Mesothelial cell of epicardium (in vitro differentiated cells): Measurements from ENCODE around the gene IGF2. TPM values are rescaled to one million over a fixed set of nuclear protein-coding genes. Genes with fewer than 3 reads are reported as not detected.

Experiments
- DNase-seq, 2 experiments: peaks; one replicate each; pipeline ENCODE4 v3.0.0; 2021; ENCODE audit warnings: low spot score in 2 of 2; ENCODE audit not compliant: unreplicated experiment in 2 of 2
- H3K27ac Mint-ChIP-seq: 2 replicates; pipeline ENCODE4 v1.8.0; 2021; ENCODE audit warnings: mixed read lengths
- H3K27me3 Mint-ChIP-seq: 2 replicates; pipeline ENCODE4 v1.8.0; 2021; ENCODE audit warnings: low read depth, mixed read lengths
- H3K36me3 Mint-ChIP-seq: 2 replicates; pipeline ENCODE4 v1.8.0; 2021; ENCODE audit warnings: mixed read lengths
- H3K4me1 Mint-ChIP-seq: 2 replicates; pipeline ENCODE4 v1.8.0; 2021; ENCODE audit warnings: mixed read lengths
- H3K4me3 Mint-ChIP-seq: 2 replicates; pipeline ENCODE4 v1.8.0; 2021; ENCODE audit warnings: mild to moderate bottlenecking, moderate library complexity, mixed read lengths
- H3K9me3 Mint-ChIP-seq: 2 replicates; pipeline ENCODE4 v1.8.0; 2021; ENCODE audit warnings: mixed read lengths
- total RNA-seq: library from RNA; stranded (reverse); gene quantifications from 3 replicates; pipeline ENCODE4 v1.2.1, GENCODE V29; 2021
- TF ChIP-seq, protein P1 (sequence below): fragments of 200-600 bp; sonication (generic); IDR thresholded peaks from one replicate; pipeline ENCODE4 v1.5.0; 2021; ENCODE audit warnings: antibody characterized with exemption; ENCODE audit not compliant: unreplicated experiment

Gene IGF2
- total RNA-seq, 1 donor from 2014 or later, result 3,009 TPM

DNA sequence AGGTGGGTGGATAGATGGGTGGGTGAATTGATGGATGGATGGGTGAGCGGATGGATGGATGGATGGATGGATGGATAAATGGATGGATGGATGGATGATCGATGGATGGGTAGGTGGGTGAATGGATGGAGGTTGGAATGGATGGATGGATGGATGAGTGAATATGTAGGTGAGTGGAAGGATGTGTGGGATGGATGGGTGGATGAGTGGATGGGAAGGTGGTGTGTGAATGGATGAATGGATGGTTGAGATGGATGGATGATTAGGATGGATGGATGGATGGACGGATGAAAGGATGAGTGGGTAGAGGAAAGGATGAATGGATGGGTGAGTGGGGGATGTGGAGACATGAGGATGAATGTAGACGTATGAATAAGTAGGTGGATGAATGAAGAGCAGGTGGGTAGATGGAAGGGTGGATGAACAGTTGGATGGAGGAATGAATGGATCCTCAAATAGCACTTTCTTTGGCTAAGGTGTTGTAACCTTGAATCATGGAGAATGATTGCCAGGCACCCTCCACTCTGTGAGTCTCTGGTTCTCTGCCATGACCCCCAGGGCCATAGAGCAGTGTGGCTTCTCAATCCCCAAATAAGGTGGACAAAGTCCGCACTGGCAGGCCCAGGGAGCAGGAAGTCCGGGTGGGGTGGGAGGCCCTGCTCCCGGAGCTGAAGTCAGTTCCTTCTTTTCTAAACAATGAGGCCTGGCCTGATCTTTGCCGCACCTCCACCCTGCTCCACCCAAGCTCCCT lies 36.9 kb downstream of the IGF2 start:
- peaks cover 12% of the 10 kb centered on the region for H3K4me1 Mint-ChIP-seq
- no peak for DNase-seq
- peaks cover 5% of the 10 kb centered on the region for H3K27me3 Mint-ChIP-seq
- H3K4me3 Mint-ChIP-seq, result no peak overlapping the region
- no peaks in the 10 kb centered on the region for H3K36me3 Mint-ChIP-seq
- no peaks in the 10 kb centered on the region for H3K9me3 Mint-ChIP-seq
- H3K27ac Mint-ChIP-seq, result no peak overlapping the region
- TF ChIP-seq, protein P1, sequence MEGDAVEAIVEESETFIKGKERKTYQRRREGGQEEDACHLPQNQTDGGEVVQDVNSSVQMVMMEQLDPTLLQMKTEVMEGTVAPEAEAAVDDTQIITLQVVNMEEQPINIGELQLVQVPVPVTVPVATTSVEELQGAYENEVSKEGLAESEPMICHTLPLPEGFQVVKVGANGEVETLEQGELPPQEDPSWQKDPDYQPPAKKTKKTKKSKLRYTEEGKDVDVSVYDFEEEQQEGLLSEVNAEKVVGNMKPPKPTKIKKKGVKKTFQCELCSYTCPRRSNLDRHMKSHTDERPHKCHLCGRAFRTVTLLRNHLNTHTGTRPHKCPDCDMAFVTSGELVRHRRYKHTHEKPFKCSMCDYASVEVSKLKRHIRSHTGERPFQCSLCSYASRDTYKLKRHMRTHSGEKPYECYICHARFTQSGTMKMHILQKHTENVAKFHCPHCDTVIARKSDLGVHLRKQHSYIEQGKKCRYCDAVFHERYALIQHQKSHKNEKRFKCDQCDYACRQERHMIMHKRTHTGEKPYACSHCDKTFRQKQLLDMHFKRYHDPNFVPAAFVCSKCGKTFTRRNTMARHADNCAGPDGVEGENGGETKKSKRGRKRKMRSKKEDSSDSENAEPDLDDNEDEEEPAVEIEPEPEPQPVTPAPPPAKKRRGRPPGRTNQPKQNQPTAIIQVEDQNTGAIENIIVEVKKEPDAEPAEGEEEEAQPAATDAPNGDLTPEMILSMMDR, result no peak

DNA sequence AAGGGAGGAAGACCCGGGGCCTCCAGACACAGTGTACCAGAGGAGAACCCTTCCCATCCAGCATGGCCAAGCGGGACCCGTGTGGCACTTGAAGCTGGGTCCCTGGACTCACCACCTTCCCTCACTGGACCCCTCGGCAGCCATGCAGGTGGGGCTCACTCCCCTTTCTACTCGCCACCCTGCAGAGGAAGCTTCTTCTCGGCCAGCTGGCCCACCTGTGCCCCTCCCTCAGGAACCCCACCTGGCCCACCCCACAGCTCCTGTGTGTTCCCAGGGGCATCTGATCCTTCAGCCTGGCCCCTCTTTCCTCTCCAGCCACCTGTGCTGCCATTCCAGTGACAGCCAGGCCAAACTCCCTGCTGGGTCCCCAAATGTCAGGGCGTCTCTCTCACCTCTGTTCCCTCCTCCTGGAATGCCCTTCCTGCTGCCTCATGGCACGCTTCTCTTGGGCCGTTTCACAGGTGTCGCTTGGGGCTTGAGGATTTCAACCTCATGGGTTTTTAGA lies 38.0 kb downstream of the IGF2 start:
- TF ChIP-seq, protein P1, result no peak
- Mint-ChIP-seq H3K9me3 (no peaks in the 10 kb centered on the region), H3K4me1 (peaks cover 17% of the 10 kb centered on the region), H3K36me3 (no peaks in the 10 kb centered on the region), H3K27ac (no peak overlapping the region), H3K27me3 (peaks cover 5% of the 10 kb centered on the region), H3K4me3 (no peak overlapping the region)
- DNase-seq, result peak in 1 of 2 experiments; percentile 29

DNA sequence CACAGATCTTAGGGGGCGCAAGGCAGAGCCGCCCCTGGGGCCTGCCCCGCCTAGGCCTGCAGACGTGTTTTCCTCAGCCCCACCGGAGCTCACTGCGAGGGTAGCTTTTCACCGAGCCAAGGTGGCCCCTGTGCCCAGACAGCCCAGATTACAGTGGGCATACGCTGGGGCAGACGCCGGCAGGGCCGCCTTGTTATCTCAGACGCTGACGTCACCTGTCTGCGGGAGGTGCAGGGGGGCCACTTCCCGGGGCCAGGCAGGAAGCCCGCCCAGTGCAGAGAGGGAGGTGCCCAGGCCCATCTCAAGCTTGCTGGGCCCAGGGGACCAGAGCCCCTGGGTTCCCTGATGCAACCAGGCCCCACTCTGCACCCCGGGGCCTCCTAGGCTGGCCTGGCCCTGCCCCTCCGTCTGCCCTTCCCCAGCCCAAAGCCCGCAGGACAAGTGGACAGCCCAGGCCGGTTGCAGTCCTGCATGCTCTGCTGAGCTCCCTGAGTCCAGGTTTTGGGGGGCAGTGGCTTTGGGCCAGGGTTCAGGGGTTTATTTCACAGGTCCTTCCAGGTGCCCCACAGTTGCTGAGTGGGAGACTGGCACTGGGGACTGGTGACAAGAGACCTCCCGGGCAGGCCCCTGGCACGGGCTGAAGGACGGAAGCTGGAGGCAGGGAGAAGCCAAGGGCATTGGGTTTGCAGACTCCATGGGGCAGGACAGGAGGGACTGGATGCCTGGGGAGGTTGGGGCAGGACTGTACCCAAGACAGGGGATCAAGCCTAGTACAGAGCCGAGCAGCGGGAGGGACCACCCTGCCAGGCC lies 38.6 kb downstream of the IGF2 start:
- Mint-ChIP-seq H3K4me3 (no peak overlapping the region), H3K27me3 (peaks cover 5% of the 10 kb centered on the region), H3K27ac (no peak overlapping the region), H3K4me1 (peaks cover 17% of the 10 kb centered on the region), H3K9me3 (no peaks in the 10 kb centered on the region), H3K36me3 (no peaks in the 10 kb centered on the region)
- TF ChIP-seq, protein P1, result no peak
- peak in 1 of 2 experiments; percentile 36 for DNase-seq

DNA sequence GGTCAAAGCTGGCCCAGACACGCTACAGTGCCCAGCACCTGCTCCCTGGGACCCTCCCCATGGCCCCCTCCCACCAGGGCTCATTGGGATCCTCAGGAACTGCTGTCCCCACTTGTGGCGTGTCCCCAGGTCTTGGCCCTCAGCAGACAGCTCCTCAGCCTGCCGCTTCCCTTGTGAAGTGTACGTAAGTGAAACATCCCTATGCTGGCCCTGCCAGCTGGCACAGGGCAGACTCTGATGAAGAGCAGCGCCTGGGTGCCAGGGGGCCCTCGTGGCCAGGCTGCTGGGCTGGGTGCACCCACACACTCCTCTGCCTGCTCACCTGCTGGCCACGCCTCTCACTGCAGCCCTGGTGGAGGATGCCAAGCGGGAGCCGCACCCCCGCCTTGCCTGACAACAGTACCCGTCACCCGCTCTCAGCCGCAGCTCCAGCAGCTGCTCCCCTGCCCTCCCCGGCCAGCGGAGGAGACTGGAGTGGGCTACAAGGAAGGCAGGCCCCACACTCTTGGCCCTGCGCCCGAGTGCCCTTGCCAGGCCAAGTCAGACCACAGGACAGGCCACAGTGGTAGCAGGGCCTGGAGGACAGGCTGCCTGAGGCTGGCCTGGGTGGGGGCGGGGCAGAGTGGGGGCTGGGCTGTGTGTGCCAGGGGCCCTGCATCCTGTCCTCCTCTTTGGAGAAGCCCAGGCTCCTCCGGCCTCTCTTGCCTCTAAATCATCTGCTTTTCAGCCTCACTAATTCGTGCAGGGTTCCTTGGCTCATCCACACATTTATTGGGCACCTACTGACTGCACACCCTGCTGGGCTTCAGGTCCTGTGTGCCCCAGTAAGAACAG lies 39.5 kb downstream of the IGF2 start:
- TF ChIP-seq, protein P1, result no peak
- Mint-ChIP-seq H3K9me3 (no peaks in the 10 kb centered on the region), H3K36me3 (no peaks in the 10 kb centered on the region), H3K4me1 (peaks cover 17% of the 10 kb centered on the region), H3K4me3 (no peak overlapping the region), H3K27me3 (peaks cover 5% of the 10 kb centered on the region), H3K27ac (no peak overlapping the region)
- peak in 1 of 2 experiments; percentile 36 for DNase-seq

DNA sequence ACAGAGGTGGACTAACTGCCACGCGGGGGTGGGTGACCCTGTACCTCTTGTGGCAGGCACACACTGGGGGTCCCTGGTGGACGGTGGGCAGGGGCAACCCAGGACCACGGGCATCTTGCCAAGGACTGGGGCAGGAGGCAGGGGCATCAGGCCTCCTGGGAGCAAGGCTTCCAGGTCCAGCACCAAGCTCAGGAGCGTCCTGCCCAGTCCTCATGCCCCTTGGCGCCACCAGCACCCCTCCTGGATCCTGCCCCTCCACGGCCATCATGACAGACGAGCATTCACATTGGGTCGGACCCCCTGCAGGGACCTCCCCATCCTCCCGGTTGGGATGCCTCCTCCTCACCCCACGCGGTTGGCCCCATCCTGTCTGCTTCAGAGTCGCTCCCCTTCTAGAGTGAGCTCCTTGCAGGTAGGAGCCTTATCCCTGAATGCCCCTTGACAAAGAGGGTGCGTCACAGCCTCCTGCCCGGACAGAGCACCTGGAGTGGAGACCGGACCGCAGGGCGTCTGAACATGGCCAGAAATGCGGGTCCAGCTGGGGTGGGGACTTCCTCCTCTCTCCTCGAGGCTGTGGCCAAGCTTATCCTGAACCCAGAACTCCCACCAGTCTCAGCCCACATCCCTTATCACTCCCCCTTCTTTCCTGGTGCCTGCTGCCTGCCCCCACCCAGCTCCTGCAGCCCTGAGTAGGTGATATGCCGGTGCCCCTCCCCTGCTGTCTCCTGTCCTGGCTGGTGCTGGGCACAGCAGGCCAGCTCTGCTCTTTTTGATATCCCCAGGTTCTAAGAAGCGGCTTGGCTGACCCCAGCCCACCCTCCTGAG lies 40.3 kb downstream of the IGF2 start:
- H3K4me3 Mint-ChIP-seq, result no peak overlapping the region
- no peaks in the 10 kb centered on the region for H3K36me3 Mint-ChIP-seq
- H3K27ac Mint-ChIP-seq, result no peak overlapping the region
- peak in 1 of 2 experiments; percentile 38 for DNase-seq
- peaks cover 5% of the 10 kb centered on the region for H3K27me3 Mint-ChIP-seq
- H3K4me1 Mint-ChIP-seq, result peaks cover 17% of the 10 kb centered on the region
- no peaks in the 10 kb centered on the region for H3K9me3 Mint-ChIP-seq
- TF ChIP-seq, protein P1, result no peak
